H9 (cell line): ENCODE data around the gene CST11. TPM values are rescaled to one million over a fixed set of nuclear protein-coding genes. Genes with fewer than 3 reads are reported as not detected.

ENCODE experiments used
- DNase-seq: peaks from one replicate; pipeline ENCODE4 v3.0.0-alpha.2; 2017
- H2AFZ ChIP-seq: one replicate; pipeline ENCODE4 v1.6.1; 2013; ENCODE audit warnings: mild to moderate bottlenecking, low read length, control low read depth, moderate library complexity
- H2AK5ac ChIP-seq: 2 replicates; pipeline ENCODE4 v1.6.1; 2013; ENCODE audit warnings: low read length, control low read depth, mixed read lengths; ENCODE audit not compliant: insufficient read length
- H2BK120ac ChIP-seq: one replicate; pipeline ENCODE4 v1.6.1; 2013; ENCODE audit warnings: low read depth, mild to moderate bottlenecking, low read length, control low read depth, inconsistent platforms; ENCODE audit not compliant: poor library complexity, severe bottlenecking
- H2BK12ac ChIP-seq: 2 replicates; pipeline ENCODE4 v1.6.1; 2013; ENCODE audit warnings: low read length, control low read depth, mixed read lengths, low read depth; ENCODE audit not compliant: insufficient read length
- H2BK15ac ChIP-seq: 2 replicates; pipeline ENCODE4 v1.6.1; 2013; ENCODE audit warnings: low read depth, low read length, control low read depth
- H2BK20ac ChIP-seq: one replicate; pipeline ENCODE4 v1.6.1; 2013; ENCODE audit warnings: low read depth, mild to moderate bottlenecking, low read length, control low read depth, inconsistent platforms; ENCODE audit not compliant: poor library complexity, severe bottlenecking
- H2BK5ac ChIP-seq: 2 replicates; pipeline ENCODE4 v1.6.1; 2013; ENCODE audit warnings: low read length, control low read depth, mixed read lengths; ENCODE audit not compliant: insufficient read length
- H3K14ac ChIP-seq: 2 replicates; pipeline ENCODE4 v1.6.1; 2013; ENCODE audit warnings: low read length, control low read depth; ENCODE audit not compliant: insufficient read depth
- H3K18ac ChIP-seq: 2 replicates; pipeline ENCODE4 v1.6.1; 2013; ENCODE audit warnings: low read depth, mild to moderate bottlenecking, mixed read lengths, low read length, control low read depth; ENCODE audit not compliant: insufficient read length
- H3K23ac ChIP-seq: 2 replicates; pipeline ENCODE4 v1.6.1; 2013; ENCODE audit warnings: low read length, control low read depth, mixed read lengths, low read depth; ENCODE audit not compliant: insufficient read length
- H3K23me2 ChIP-seq: 2 replicates; pipeline ENCODE4 v1.6.1; 2013; ENCODE audit warnings: low read depth, mild to moderate bottlenecking, mixed read lengths, low read length, control low read depth; ENCODE audit not compliant: insufficient read length, poor library complexity, severe bottlenecking
- H3K27ac ChIP-seq: 2 replicates; pipeline ENCODE4 v1.5.1; 2013; ENCODE audit warnings: low read length, control low read depth, mixed read lengths, low read depth; ENCODE audit not compliant: insufficient read length
- H3K27me3 ChIP-seq: 2 replicates; pipeline ENCODE4 v1.6.1; 2013; ENCODE audit warnings: low read length, control low read depth, inconsistent platforms; ENCODE audit not compliant: insufficient read depth
- H3K4ac ChIP-seq: 2 replicates; pipeline ENCODE4 v1.6.1; 2013; ENCODE audit warnings: low read depth, mild to moderate bottlenecking, control low read depth, inconsistent platforms, low read length, moderate library complexity
- H3K4me1 ChIP-seq: 2 replicates; pipeline ENCODE4 v1.6.1; 2013; ENCODE audit warnings: low read length, control low read depth, inconsistent platforms; ENCODE audit not compliant: insufficient read depth
- H3K4me2 ChIP-seq: 2 replicates; pipeline ENCODE4 v1.6.1; 2013; ENCODE audit warnings: low read length, control low read depth, mixed read lengths; ENCODE audit not compliant: insufficient read length, insufficient read depth
- H3K56ac ChIP-seq: 2 replicates; pipeline ENCODE4 v1.6.1; 2013; ENCODE audit warnings: low read depth, mild to moderate bottlenecking, mixed read lengths, low read length, control low read depth; ENCODE audit not compliant: insufficient read length
- H3K79me1 ChIP-seq: 2 replicates; pipeline ENCODE4 v1.6.1; 2013; ENCODE audit warnings: low read depth, mild to moderate bottlenecking, moderate library complexity, low read length, control low read depth, inconsistent platforms; ENCODE audit not compliant: insufficient read depth, poor library complexity, severe bottlenecking
- H3K79me2 ChIP-seq: 2 replicates; pipeline ENCODE4 v1.6.1; 2013; ENCODE audit warnings: low read length, control low read depth, inconsistent platforms; ENCODE audit not compliant: insufficient read depth
- H3K9ac ChIP-seq: 2 replicates; pipeline ENCODE4 v1.6.1; 2013; ENCODE audit warnings: low read length, control low read depth, mixed read lengths; ENCODE audit not compliant: insufficient read length; ENCODE audit errors: extremely low read depth
- H3K9me3 ChIP-seq: one replicate; pipeline ENCODE4 v1.6.1; 2013; ENCODE audit warnings: low read depth, low read length, inconsistent platforms; ENCODE audit not compliant: control insufficient read depth
- H3T11ph ChIP-seq: one replicate; pipeline ENCODE4 v1.6.1; 2013; ENCODE audit warnings: mild to moderate bottlenecking, low read length, control low read depth, inconsistent platforms
- H4K20me1 ChIP-seq: one replicate; pipeline ENCODE4 v1.6.1; 2013; ENCODE audit not compliant: control insufficient read depth, insufficient read length, insufficient read depth
- H4K5ac ChIP-seq: 2 replicates; pipeline ENCODE4 v1.6.1; 2013; ENCODE audit warnings: low read depth, mild to moderate bottlenecking, mixed read lengths, low read length, control low read depth; ENCODE audit not compliant: insufficient read length
- H4K8ac ChIP-seq: replicated peaks from 2 replicates; pipeline ENCODE4 v1.6.1; 2013; ENCODE audit warnings: low read length, control low read depth, mixed read lengths, low read depth; ENCODE audit not compliant: insufficient read length
- H4K91ac ChIP-seq: 2 replicates; pipeline ENCODE4 v1.6.1; 2013; ENCODE audit warnings: low read depth, mild to moderate bottlenecking, moderate library complexity, mixed read lengths, low read length, control low read depth; ENCODE audit not compliant: insufficient read length
- H3K27ac Mint-ChIP-seq, 3 experiments: 2 replicates in 2 of 3; 3 replicates in 1 of 3; pipeline ENCODE4 v1.8.0; 2020 to 2021; ENCODE audit warnings: mixed read lengths in 3 of 3, mild to moderate bottlenecking in 1 of 3, moderate library complexity in 1 of 3
- H3K27me3 Mint-ChIP-seq: 2 replicates; pipeline ENCODE4 v1.8.0; 2021; ENCODE audit warnings: low read depth, mild to moderate bottlenecking, moderate library complexity, mixed read lengths
- H3K36me3 Mint-ChIP-seq, 3 experiments: 2 replicates in 2 of 3; 3 replicates in 1 of 3; pipeline ENCODE4 v1.8.0; 2020 to 2021; ENCODE audit warnings: low read depth in 3 of 3, mixed read lengths in 3 of 3; ENCODE audit not compliant: insufficient read depth in 1 of 3
- H3K4me1 Mint-ChIP-seq, 2 experiments: 2 replicates each; pipeline ENCODE4 v1.8.0; 2020; ENCODE audit warnings: mixed read lengths in 2 of 2
- H3K4me3 Mint-ChIP-seq, 2 experiments: 2 replicates in 1 of 2; 3 replicates in 1 of 2; pipeline ENCODE4 v1.8.0; 2020 to 2021; ENCODE audit warnings: mild to moderate bottlenecking in 2 of 2, mixed read lengths in 2 of 2, moderate library complexity in 1 of 2
- H3K9me3 Mint-ChIP-seq, 2 experiments: 2 replicates in 1 of 2; 3 replicates in 1 of 2; pipeline ENCODE4 v1.8.0; 2020; ENCODE audit warnings: mild to moderate bottlenecking in 2 of 2, mixed read lengths in 2 of 2, moderate library complexity in 1 of 2
- CTCF ChIP-seq: fragments of 200-600 bp; sonication (generic); conservative IDR thresholded peaks from 3 replicates; pipeline ENCODE4 v1.8.0; 2021; ENCODE audit warnings: antibody characterized with exemption, mild to moderate bottlenecking
- WGBS: extraction: QIAGEN DNeasy Blood & Tissue Kit; methylation state at CpG from one replicate; pipeline ENCODE4 v1.1.7; 2013; ENCODE audit warnings: missing lambda C conversion rate, low lambda C conversion rate, mixed read lengths; ENCODE audit not compliant: insufficient read length; ENCODE audit errors: extremely low coverage; 5-methylcytosine and 5-hydroxymethylcytosine counted together
- total RNA-seq: library from RNA; stranded (reverse); gene quantifications from 2 replicates; pipeline ENCODE4 v1.2.1, GENCODE V29; 2021

Gene CST11
- total RNA-seq, 1 experiment from 2014 or later = not detected

DNA sequence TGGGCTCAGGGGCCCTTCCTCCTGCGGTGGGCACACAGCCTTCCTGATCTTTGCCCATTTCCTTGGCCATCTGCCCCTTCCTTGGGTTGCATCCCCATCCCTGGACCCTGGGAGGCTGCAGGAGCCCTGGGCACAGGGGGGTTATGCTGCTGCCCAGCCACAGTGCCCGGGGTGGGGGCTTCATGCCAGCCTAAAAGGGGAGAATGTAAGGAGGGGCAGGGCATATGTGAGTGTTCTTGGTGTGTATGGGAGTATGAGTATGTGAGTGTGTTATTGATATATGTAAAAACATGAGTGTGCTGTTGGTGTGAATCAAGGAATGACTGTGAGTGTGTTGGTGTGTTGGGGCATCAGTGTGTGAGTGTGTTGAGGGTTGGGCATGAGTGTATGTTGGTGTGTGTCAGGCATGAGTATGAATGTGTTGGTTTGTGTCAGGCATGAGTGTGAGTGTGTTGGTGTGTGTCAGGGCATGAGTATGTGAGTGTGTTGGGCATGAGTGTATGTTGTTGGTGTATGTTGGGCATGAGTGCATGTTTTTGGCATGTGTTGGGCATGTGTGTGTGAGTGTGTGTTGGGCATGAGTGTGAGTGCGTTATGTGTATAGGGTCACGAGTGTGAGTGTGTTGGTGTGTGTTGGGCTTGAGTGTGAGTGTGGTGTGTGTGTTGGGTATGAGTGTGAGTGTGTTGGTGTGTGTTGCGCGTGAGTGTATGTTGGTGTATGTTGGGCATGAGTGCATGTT, 23.5 kb upstream of the CST11 start:
- H2BK5ac ChIP-seq = no peak overlapping the region
- H3K23ac ChIP-seq = no peak overlapping the region
- 88% methylated on average over 4 of the region's 6 CpGs for WGBS
- H2AK5ac ChIP-seq = no peak overlapping the region
- no peak overlapping the region for H3K27ac Mint-ChIP-seq
- no peaks in the 10 kb centered on the region for H3K79me2 ChIP-seq
- no peaks in the 10 kb centered on the region for H3K79me1 ChIP-seq
- H4K8ac ChIP-seq = no peak overlapping the region
- no peak overlapping the region for H3K9ac ChIP-seq
- no peak overlapping the region for H3K18ac ChIP-seq
- H2BK15ac ChIP-seq = no peak overlapping the region
- peaks cover 8% of the 10 kb centered on the region for H3K27me3 Mint-ChIP-seq
- H3K56ac ChIP-seq = no peak overlapping the region
- no peak overlapping the region for H4K5ac ChIP-seq
- H3K4me1 ChIP-seq = peaks cover 4% of the 10 kb centered on the region; the same call in 1 of the 2 replicates
- 0 out of 7 replicates have a peak, but pooled peaks cover 0 to 3% (median 0%) of the 10 kb centered on the region in 3 experiments for H3K36me3 Mint-ChIP-seq
- H2BK12ac ChIP-seq = no peak overlapping the region
- H3K27me3 ChIP-seq = no peaks in the 10 kb centered on the region
- H3K4me3 Mint-ChIP-seq = no peak overlapping the region
- no peak overlapping the region for H3K14ac ChIP-seq
- no peak overlapping the region for H2BK20ac ChIP-seq
- H3K9me3 ChIP-seq = no peaks in the 10 kb centered on the region
- no peaks in the 10 kb centered on the region for H4K20me1 ChIP-seq
- no peak overlapping the region for H3K27ac ChIP-seq
- H4K91ac ChIP-seq = no peak overlapping the region
- no peak for DNase-seq
- H3K4me2 ChIP-seq = no peak overlapping the region
- peaks cover 29 to 35% of the 10 kb centered on the region in 2 experiments for H3K4me1 Mint-ChIP-seq
- H3T11ph ChIP-seq = no peak overlapping the region
- no peaks in the 10 kb centered on the region for H3K23me2 ChIP-seq
- no peak overlapping the region for H3K4ac ChIP-seq
- H2BK120ac ChIP-seq = no peak overlapping the region
- H2AFZ ChIP-seq = no peak overlapping the region
- peaks cover 6 to 9% of the 10 kb centered on the region in 2 experiments; a peak in 3 of 5 replicates for H3K9me3 Mint-ChIP-seq
- TF ChIP-seq CTCF = no peak
